KBM-7 (cell line): ENCODE data around the gene SYT9.

ENCODE experiments used
- DNase-seq: peaks from one replicate; pipeline ENCODE4 v3.0.0-alpha.2; 2015
- in situ Hi-C: fragments of 300-500 bp; cut with MboI; formaldehyde crosslinking; loops from 2 replicates; pipeline ENCODE4 v1.14.3; 2020; ENCODE audit warnings: low sequenced_read_pairs, low pct_unique_long_range_greater_than_20kb, mixed read lengths

SYT9 gene

DNA sequence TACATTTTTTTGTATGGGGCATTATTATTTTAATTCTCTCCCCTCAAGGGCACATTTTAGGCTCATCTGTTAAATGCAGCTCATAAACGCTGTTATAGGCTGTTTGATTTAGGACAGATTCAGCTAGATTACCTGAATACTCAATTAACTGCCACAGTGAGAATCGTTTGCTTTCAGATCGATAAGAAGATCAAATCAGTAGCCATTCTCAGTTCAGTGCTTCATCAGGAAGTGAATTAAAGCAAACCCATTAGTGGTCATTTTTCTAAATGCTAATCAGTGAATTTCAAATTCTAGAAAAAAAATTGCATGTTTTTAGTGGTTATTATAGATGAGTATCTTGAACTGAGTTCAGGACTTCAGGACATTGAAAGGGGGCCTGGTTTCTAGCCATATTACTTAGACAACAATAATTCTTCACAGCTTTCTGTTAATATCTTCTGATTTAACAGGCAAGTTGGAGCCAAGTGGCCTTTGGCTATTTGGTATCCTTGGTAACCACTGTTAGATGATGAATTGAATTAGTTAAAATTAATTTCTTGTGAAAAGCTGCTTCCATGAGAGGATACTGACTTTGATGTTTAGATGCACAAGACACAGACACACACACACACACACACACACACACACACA, 18.6 kb downstream of the SYT9 start:
- in situ Hi-C loops, result no loop called here
- no peak for DNase-seq

DNA sequence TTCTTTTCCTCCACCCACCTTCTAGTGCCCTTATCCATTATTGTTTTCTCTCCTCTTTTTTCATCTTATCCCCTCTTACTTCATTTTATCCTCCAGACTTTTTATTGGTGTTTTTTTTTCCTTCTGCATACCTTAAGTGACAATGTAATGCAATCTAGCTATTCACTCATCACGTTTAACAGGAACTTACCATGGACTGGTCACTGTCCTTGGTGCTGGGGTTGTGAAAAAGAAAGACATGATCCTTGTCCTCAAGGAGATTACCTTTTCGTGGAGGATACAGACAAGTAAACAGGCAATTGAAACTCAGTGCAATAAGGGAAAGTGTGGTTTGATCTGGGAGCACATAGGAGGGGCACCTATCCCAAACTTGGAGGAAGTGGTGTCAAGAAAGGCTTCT, 20.7 kb downstream of the SYT9 start:
- DNase-seq, result no peak
- in situ Hi-C loops, result no loop called here

DNA sequence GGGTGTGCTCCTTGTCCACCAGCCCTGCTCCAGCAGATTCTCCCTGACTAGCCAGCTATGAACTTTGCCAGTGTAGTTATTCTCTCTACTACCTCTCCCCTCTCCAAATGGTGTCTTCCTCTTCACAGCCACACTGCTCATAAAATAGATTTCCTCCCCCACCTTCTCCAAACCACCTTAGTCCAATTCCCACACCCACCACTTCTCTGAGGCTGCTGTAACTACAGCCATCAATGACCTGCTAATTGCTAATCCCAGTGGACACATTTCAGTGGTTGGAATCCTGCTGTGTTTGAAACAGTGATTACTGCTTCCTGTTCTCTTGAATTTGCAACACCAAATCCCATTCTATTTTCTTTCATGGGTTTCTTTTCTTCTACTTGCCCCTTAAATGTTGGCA, 23.4 kb downstream of the SYT9 start:
- DNase-seq, result no peak
- in situ Hi-C loops, result no loop called here

- peak; percentile 41 for DNase-seq
- in situ Hi-C loops, result no loop called here
These were observed 26.7 kb downstream of the SYT9 start for GRCh38 chr11:7278314-7278917.

GRCh38 chr11:7279676-7280075, 28.0 kb downstream of the SYT9 start:
- DNase-seq, result no peak
- in situ Hi-C loops, result no loop called here

DNA sequence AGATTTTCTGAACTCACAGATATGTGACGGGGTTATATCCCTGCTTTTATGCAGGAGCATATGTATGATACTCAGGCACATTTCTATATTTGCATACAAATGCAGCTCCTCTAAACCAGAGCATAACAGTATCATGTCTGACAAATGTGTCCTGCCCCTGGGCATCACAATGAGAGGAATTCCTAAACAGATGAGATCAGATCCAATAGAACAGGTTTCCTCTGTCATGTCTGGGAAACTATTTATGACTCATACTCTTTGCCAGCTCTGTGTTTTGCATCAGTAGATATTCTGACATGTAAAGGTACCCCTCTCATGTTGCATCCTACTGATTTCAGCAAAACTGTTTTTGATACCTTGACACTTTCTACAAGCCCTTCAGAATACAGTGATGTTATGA, 29.4 kb downstream of the SYT9 start:
- in situ Hi-C loops, result no loop called here
- no peak for DNase-seq

- DNase-seq, result no peak
- in situ Hi-C loops, result no loop called here
These were observed 30.1 kb downstream of the SYT9 start for GRCh38 chr11:7281809-7282208.

DNA sequence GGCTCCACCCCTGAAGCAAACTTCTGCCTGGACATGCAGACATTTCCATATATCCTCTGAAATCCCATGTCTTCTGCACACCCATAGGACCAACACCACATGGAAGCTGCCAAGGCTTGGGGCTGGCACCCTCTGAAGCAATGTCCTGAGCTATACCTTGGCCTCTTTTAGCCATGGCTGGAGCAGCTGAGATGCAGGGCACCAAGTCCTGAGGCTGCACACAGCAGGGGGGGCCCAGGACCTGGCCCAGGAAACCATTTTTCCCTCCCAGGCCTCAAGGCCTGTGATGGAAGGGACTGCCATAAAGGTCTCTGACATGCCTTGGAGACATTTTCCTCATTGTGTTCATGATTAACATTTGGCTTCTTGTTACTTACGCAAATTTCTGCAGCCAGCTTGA, 34.5 kb downstream of the SYT9 start:
- no peak for DNase-seq
- in situ Hi-C loops, result no loop called here

- in situ Hi-C loops, result no loop called here
- no peak for DNase-seq
These were observed 39.6 kb downstream of the SYT9 start for GRCh38 chr11:7291100-7291829.

DNA sequence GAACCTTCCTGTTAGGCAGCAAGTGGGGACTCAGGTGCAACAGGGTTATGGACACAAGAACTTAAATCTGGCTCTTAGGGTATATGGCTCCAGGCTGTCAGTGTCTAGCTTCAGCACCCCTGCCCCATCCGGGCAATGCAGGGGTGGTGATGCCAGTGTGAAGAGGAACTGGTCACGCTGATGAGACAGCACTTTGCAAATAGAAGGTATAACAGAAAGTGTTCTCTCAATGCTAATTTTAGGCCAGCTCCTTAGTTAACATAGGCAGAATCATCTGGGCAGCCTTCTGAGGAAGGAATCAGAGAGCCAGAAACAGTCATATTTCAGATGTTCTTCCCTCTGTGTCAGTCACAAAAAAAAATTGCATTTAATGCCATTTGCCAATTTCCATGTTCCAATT, 41.2 kb downstream of the SYT9 start:
- DNase-seq, result no peak
- in situ Hi-C loops, result no loop called here

DNA sequence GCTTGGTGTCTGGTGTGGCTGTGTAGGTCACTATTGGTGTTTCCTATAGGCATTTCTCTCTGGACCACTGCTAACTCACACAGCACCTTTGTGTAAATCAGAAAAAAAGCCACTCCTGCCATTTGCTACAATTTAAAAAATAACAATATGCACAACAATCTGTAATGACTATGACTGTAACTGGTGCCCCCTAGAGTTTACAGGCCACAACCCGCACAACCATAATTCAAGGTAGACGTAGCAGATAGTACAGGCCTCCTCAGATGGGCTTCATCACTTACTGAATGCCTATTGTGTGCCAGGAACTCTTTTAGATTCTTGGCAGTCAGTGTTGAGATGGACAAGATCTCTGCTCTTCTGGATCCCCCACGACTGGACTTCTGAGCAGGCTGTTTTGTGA, 47.7 kb downstream of the SYT9 start:
- DNase-seq, result no peak
- in situ Hi-C loops, result no loop called here

GRCh38 chr11:7300281-7300680, 48.6 kb downstream of the SYT9 start:
- in situ Hi-C loops, result no loop called here
- DNase-seq, result no peak

- in situ Hi-C loops, result no loop called here
- DNase-seq, result no peak
These were observed 51.4 kb downstream of the SYT9 start for GRCh38 chr11:7303146-7303545.

GRCh38 chr11:7306900-7307299, 55.2 kb downstream of the SYT9 start:
- in situ Hi-C loops, result no loop called here
- DNase-seq, result no peak

DNA sequence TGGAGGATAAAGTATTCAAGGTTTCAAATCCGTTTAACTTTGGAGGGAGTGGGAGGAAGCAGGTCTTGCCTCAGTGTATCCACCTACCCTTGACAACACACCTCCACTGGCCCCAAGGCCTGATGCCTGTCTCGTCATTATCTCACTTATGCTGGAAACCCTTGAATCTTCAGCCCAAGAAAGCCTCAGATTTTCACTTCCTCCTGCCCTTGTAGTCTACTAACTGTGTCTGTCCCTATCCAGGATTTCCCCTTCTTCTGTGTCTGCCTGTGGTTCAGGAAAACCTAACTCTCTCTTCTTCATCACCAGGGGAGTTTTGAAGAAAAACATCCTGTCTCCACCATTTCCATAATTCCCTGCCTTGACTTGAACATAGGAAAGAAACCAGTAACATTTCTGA, 56.1 kb downstream of the SYT9 start:
- no peak for DNase-seq
- in situ Hi-C loops, result no loop called here

DNA sequence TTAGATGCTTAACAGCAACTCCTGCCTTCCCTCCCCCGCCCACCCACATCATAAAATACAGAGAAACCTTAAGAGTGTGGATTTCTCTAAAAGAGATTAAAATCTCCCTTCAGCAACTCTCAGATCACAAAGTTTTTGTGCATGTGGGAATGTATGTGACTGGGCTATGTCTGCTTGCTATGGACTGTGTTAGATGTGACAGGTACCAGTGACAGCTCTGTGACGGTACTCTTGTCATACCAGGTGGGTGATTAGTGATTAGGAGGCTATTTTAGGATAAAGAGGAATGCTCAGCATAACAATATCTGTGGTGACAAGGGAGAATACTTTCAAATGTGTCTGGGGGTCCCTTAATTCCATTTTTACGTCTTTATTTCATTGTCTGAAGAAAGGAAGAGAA, 60.2 kb downstream of the SYT9 start:
- in situ Hi-C loops, result no loop called here
- DNase-seq, result no peak

GRCh38 chr11:7314811-7315604, 63.3 kb downstream of the SYT9 start:
- in situ Hi-C loops, result no loop called here

GRCh38 chr11:7319501-7319900, 67.8 kb downstream of the SYT9 start:
- in situ Hi-C loops, result no loop called here
- DNase-seq, result no peak

More at GRCh38 chr11:7314811-7315604, 63.3 kb downstream of the SYT9 start:
- no peak for DNase-seq

DNA sequence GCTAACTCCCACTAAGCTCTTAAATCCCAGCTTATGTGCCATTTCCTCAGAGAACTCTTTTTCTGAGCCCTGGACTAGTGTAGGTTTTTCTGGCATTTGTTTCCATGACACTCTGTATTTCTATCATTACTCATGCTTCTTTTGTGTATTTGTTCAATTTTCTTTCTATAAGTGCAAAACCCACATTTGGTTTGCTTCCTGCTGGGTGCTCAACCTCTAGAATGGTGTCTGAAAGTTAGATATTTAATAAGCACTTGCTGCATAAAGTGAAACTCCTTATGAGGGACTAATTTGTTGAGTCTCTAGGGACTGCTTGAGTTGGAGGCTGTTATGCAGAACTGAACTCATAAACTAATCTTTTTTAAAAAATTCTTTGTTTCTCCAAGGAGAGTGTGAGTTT, 68.6 kb downstream of the SYT9 start:
- in situ Hi-C loops, result no loop called here
- DNase-seq, result no peak
